ENCODE measurements around the gene BTBD1.
A peak's percentile ranks its signal among the peaks of the same experiment; 100 is the strongest.

BTBD1 gene

DNA sequence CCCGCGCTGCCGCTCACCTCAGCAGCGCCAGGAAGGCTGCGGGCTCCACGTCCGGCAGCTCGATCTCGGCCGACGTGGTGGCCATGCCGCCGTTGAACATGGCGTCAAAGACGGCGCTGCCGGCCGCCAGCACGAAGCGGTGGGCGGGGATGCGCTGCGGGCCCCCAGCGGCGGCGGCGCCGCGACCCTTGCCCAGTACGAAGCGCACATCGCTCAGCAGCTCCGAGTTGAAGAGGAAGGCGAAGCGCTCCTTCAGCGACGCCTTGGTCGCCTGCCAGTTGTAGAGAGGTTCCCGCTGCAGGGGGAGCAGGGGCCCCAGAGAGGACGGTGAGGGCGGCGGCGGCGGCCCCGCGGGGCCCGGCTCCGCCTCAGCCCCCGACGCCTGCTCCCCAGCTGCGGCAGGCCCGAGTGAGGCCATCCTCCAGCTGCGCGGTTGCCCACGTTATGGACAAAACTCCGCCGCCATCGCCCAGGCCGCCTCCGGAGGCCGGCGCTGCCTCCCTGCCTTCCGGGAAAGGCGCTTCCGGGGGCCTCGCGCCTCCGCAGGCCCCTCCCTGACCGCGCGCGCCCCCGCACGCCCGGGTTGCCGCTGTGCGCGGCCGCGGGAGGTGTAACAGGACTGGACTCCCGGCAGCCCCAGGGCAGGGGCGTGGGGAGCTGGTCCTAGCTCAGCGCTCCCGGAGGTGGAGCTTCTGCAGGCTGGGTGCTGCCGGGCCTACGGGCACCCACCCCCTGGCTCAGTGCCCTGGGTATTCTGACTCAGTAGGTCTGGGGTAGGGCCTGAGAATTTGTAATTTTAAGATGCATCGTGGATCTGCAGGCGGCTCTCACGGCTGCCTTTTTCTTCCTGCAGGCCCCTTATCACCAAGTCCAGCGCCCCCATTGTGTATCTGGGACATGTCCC is at the start of gene BTBD1:
Gene BTBD1, minus strand, starts transcription at position 519 of the 904 bp plus-strand sequence. Its CDS starts 101 bp downstream, at position 418.
- H3K9me3 ChIP-seq (ENCODE audit: control insufficient read depth, low read depth, low read length): peaks cover 6% of the 10 kb centered on the region
- peak within 1 kb of the TSS; percentile 90 for H3K9ac ChIP-seq (ENCODE audit: low read length)
- peak within 1 kb of the TSS; percentile 91 for H3K4me3 ChIP-seq (ENCODE audit: low read length)
- H3K4me1 ChIP-seq (ENCODE audit: control insufficient read depth, low read depth, low read length): peaks cover 26% of the 10 kb centered on the region
- peaks cover under 1% of the 10 kb centered on the region for H3K36me3 ChIP-seq (ENCODE audit: control insufficient read depth, low read depth, low read length)
- no peaks in the 10 kb centered on the region for H3K27me3 ChIP-seq (ENCODE audit: control insufficient read depth, insufficient read depth, low read length)
- H3K27ac ChIP-seq (ENCODE audit: low read length): peak within 1 kb of the TSS; percentile 58

GRCh38 chr15:83115831-83116565 is 48.9 kb upstream of the BTBD1 start:
- no peaks in the 10 kb centered on the region for H3K9me3 ChIP-seq (ENCODE audit: control insufficient read depth, low read depth, low read length)
- H3K27ac ChIP-seq (ENCODE audit: low read length): no peak overlapping the region
- no peak overlapping the region for H3K9ac ChIP-seq (ENCODE audit: low read length)
- H3K36me3 ChIP-seq (ENCODE audit: control insufficient read depth, low read depth, low read length): no peaks in the 10 kb centered on the region
- no peak overlapping the region for H3K4me3 ChIP-seq (ENCODE audit: low read length)
- no peaks in the 10 kb centered on the region for H3K27me3 ChIP-seq (ENCODE audit: control insufficient read depth, insufficient read depth, low read length)
- no peaks in the 10 kb centered on the region for H3K4me1 ChIP-seq (ENCODE audit: control insufficient read depth, low read depth, low read length)

DNA sequence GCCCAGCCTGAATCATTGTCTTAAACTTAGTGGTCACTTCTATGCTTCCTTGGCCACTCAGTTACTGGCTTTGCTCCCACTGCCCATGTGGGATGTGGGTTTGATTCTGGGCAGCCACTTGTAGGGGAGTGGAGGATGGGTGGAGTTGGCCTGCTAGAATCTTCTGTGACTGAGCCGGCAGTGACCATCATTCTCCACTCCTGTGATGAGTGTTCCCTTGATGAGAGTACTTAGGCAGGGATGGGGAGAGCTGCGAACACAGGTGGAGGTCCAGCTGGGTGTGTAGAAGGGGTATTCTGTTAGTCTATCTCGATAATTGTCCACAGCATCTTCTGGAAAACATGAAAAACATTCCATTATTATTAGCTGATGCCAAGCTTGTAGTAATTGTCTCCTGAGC is 48.4 kb upstream of the BTBD1 start:
- no peaks in the 10 kb centered on the region for H3K27me3 ChIP-seq (ENCODE audit: control insufficient read depth, insufficient read depth, low read length)
- H3K27ac ChIP-seq (ENCODE audit: low read length): no peak overlapping the region
- H3K36me3 ChIP-seq (ENCODE audit: control insufficient read depth, low read depth, low read length): no peaks in the 10 kb centered on the region
- H3K4me1 ChIP-seq (ENCODE audit: control insufficient read depth, low read depth, low read length): no peaks in the 10 kb centered on the region
- no peaks in the 10 kb centered on the region for H3K9me3 ChIP-seq (ENCODE audit: control insufficient read depth, low read depth, low read length)
- no peak overlapping the region for H3K4me3 ChIP-seq (ENCODE audit: low read length)
- no peak overlapping the region for H3K9ac ChIP-seq (ENCODE audit: low read length)

- H3K9me3 ChIP-seq (ENCODE audit: control insufficient read depth, low read depth, low read length): no peaks in the 10 kb centered on the region
- H3K4me1 ChIP-seq (ENCODE audit: control insufficient read depth, low read depth, low read length): no peaks in the 10 kb centered on the region
- no peak overlapping the region for H3K9ac ChIP-seq (ENCODE audit: low read length)
- H3K27ac ChIP-seq (ENCODE audit: low read length): no peak overlapping the region
- no peak overlapping the region for H3K4me3 ChIP-seq (ENCODE audit: low read length)
- peaks cover 1% of the 10 kb centered on the region for H3K27me3 ChIP-seq (ENCODE audit: control insufficient read depth, insufficient read depth, low read length)
- no peaks in the 10 kb centered on the region for H3K36me3 ChIP-seq (ENCODE audit: control insufficient read depth, low read depth, low read length)
Measured at GRCh38 chr15:83114856-83115255, 47.8 kb upstream of the BTBD1 start.

GRCh38 chr15:83113881-83114674 is 47.0 kb upstream of the BTBD1 start:
- H3K36me3 ChIP-seq (ENCODE audit: control insufficient read depth, low read depth, low read length): no peaks in the 10 kb centered on the region
- H3K27me3 ChIP-seq (ENCODE audit: control insufficient read depth, insufficient read depth, low read length): peaks cover 9% of the 10 kb centered on the region
- no peaks in the 10 kb centered on the region for H3K9me3 ChIP-seq (ENCODE audit: control insufficient read depth, low read depth, low read length)
- no peaks in the 10 kb centered on the region for H3K4me1 ChIP-seq (ENCODE audit: control insufficient read depth, low read depth, low read length)
- no peak overlapping the region for H3K4me3 ChIP-seq (ENCODE audit: low read length)
- H3K27ac ChIP-seq (ENCODE audit: low read length): no peak overlapping the region
- no peak overlapping the region for H3K9ac ChIP-seq (ENCODE audit: low read length)

DNA sequence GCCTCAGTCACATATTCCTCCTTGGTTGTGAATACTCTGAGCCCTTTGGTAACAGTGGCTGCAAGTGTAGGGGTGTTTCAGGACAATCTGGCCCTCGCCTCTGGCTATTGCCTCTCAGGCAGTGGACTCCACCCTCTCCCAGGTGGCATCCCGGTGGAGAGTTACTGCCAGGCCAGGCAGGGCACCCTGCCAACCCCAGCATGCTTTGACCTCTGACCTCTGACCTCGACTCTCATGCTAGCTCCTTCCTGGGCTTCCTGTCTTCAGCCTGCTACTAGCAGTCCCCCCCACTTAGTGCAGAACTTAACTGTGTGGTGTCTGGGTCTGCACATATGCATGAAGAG is 45.9 kb upstream of the BTBD1 start:
- Histone ChIP-seq H3K4me1 (ENCODE audit: control insufficient read depth, low read depth, low read length) (no peaks in the 10 kb centered on the region), H3K9ac (ENCODE audit: low read length) (no peak overlapping the region), H3K36me3 (ENCODE audit: control insufficient read depth, low read depth, low read length) (no peaks in the 10 kb centered on the region), H3K27ac (ENCODE audit: low read length) (no peak overlapping the region), H3K9me3 (ENCODE audit: control insufficient read depth, low read depth, low read length) (no peaks in the 10 kb centered on the region), H3K27me3 (ENCODE audit: control insufficient read depth, insufficient read depth, low read length) (peaks cover 21% of the 10 kb centered on the region), H3K4me3 (ENCODE audit: low read length) (no peak overlapping the region)

GRCh38 chr15:83112233-83112955 is 45.3 kb upstream of the BTBD1 start:
- Histone ChIP-seq H3K4me3 (ENCODE audit: low read length) (no peak overlapping the region), H3K27ac (ENCODE audit: low read length) (no peak overlapping the region)

DNA sequence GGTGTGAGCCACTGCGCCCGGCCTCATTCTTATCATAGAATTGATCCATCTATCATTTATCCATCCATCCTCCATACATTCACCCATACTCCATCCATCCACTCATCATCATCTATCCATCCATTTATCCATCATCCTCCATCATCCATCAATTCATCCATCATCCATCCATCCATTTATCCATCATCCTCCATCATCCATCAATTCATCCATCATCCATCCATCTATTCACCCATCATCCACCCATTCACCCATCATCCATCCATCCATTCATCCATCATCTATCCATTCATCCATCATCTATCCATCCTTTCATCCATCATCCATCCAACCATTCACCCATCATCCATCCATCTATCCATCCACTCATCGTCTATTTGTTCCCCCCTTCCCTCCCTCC is 44.1 kb upstream of the BTBD1 start:
- H3K36me3 ChIP-seq (ENCODE audit: control insufficient read depth, low read depth, low read length): no peaks in the 10 kb centered on the region
- no peak overlapping the region for H3K9ac ChIP-seq (ENCODE audit: low read length)
- peaks cover 37% of the 10 kb centered on the region for H3K27me3 ChIP-seq (ENCODE audit: control insufficient read depth, insufficient read depth, low read length)
- no peak overlapping the region for H3K27ac ChIP-seq (ENCODE audit: low read length)
- no peaks in the 10 kb centered on the region for H3K9me3 ChIP-seq (ENCODE audit: control insufficient read depth, low read depth, low read length)
- no peak overlapping the region for H3K4me3 ChIP-seq (ENCODE audit: low read length)
- no peaks in the 10 kb centered on the region for H3K4me1 ChIP-seq (ENCODE audit: control insufficient read depth, low read depth, low read length)

More at GRCh38 chr15:83112233-83112955, 45.3 kb upstream of the BTBD1 start:
- Histone ChIP-seq H3K9me3 (ENCODE audit: control insufficient read depth, low read depth, low read length) (no peaks in the 10 kb centered on the region), H3K27me3 (ENCODE audit: control insufficient read depth, insufficient read depth, low read length) (peaks cover 26% of the 10 kb centered on the region), H3K36me3 (ENCODE audit: control insufficient read depth, low read depth, low read length) (no peaks in the 10 kb centered on the region), H3K9ac (ENCODE audit: low read length) (no peak overlapping the region), H3K4me1 (ENCODE audit: control insufficient read depth, low read depth, low read length) (no peaks in the 10 kb centered on the region)

GRCh38 chr15:83110381-83110780 is 43.3 kb upstream of the BTBD1 start:
- no peaks in the 10 kb centered on the region for H3K36me3 ChIP-seq (ENCODE audit: control insufficient read depth, low read depth, low read length)
- no peaks in the 10 kb centered on the region for H3K9me3 ChIP-seq (ENCODE audit: control insufficient read depth, low read depth, low read length)
- H3K4me1 ChIP-seq (ENCODE audit: control insufficient read depth, low read depth, low read length): no peaks in the 10 kb centered on the region
- H3K4me3 ChIP-seq (ENCODE audit: low read length): no peak overlapping the region
- no peak overlapping the region for H3K27ac ChIP-seq (ENCODE audit: low read length)
- H3K27me3 ChIP-seq (ENCODE audit: control insufficient read depth, insufficient read depth, low read length): peaks cover 42% of the 10 kb centered on the region
- no peak overlapping the region for H3K9ac ChIP-seq (ENCODE audit: low read length)

GRCh38 chr15:83109532-83109931 is 42.5 kb upstream of the BTBD1 start:
- no peak overlapping the region for H3K9ac ChIP-seq (ENCODE audit: low read length)
- H3K9me3 ChIP-seq (ENCODE audit: control insufficient read depth, low read depth, low read length): no peaks in the 10 kb centered on the region
- peaks cover 43% of the 10 kb centered on the region for H3K27me3 ChIP-seq (ENCODE audit: control insufficient read depth, insufficient read depth, low read length)
- no peaks in the 10 kb centered on the region for H3K36me3 ChIP-seq (ENCODE audit: control insufficient read depth, low read depth, low read length)
- no peaks in the 10 kb centered on the region for H3K4me1 ChIP-seq (ENCODE audit: control insufficient read depth, low read depth, low read length)
- no peak overlapping the region for H3K27ac ChIP-seq (ENCODE audit: low read length)
- no peak overlapping the region for H3K4me3 ChIP-seq (ENCODE audit: low read length)
